Cardiac fibroblast (primary cell): Measurements from ENCODE around the gene FAAP100.

Experiments
- DNase-seq, 2 donors: peaks; one replicate each; pipeline versions ENCODE4 v3.0.0 to v3.0.0-alpha.2; 2010; ENCODE audit warnings: low read depth in 2 of 2
- H3K4me3 ChIP-seq, 2 donors: replicated peaks in 1 of 2; 1 replicate in 1 of 2; 2 replicates in 1 of 2; pipeline ENCODE4 v1.5.1; 2011; ENCODE audit warnings: low read depth in 2 of 2, low read length in 2 of 2, mild to moderate bottlenecking in 2 of 2, moderate library complexity in 1 of 2
- TF ChIP-seq, protein P1 (sequence below): IDR thresholded peaks from one replicate; pipeline ENCODE4 v1.5.1; 2011; ENCODE audit warnings: low read depth, mild to moderate bottlenecking, low read length, inconsistent platforms

Gene FAAP100

GRCh38 chr17:81520021-81520901 is 31.9 kb downstream of the FAAP100 start:
- no peak for DNase-seq
- H3K4me3 ChIP-seq = no peak overlapping the region
- TF ChIP-seq, protein P1, sequence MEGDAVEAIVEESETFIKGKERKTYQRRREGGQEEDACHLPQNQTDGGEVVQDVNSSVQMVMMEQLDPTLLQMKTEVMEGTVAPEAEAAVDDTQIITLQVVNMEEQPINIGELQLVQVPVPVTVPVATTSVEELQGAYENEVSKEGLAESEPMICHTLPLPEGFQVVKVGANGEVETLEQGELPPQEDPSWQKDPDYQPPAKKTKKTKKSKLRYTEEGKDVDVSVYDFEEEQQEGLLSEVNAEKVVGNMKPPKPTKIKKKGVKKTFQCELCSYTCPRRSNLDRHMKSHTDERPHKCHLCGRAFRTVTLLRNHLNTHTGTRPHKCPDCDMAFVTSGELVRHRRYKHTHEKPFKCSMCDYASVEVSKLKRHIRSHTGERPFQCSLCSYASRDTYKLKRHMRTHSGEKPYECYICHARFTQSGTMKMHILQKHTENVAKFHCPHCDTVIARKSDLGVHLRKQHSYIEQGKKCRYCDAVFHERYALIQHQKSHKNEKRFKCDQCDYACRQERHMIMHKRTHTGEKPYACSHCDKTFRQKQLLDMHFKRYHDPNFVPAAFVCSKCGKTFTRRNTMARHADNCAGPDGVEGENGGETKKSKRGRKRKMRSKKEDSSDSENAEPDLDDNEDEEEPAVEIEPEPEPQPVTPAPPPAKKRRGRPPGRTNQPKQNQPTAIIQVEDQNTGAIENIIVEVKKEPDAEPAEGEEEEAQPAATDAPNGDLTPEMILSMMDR = no peak

DNA sequence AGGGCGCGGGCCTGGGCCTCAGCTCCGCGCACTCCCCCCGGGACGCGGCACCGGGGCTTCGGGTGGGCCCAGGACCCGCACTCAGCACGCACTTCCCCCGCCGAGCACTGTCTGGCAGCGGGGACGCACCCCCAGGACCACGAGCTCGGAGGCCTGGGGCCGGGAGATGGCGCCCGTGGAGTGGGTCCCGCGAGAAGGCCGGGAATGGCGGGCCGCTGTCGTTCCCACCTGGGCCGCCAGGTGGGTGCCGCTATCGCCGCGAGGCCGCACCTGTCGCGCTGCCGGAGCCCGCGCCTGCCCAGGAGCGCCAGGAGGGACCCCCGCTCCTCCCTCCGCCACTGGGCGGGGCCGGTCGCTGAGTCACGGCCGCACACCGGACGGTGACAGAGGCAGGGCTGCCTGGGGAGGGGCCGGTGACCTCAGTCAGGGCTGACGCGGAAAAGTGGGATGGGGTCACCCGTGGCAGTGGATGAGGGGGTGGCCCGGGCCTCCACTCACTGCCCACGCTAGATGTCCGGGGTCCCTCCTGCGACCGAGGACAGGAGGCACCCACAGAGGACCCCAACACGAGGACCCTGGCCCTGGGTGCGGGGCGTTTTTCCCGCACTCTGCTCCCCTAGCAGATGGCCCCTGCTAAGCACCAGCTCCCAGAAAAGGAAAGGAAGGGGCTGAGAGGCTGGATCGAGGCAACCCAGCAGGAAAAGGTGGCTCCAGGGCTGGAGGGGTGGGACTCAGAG is 32.7 kb downstream of the FAAP100 start:
- H3K4me3 ChIP-seq = peak overlapping the region in 1 of 2 donors; percentile 40
- TF ChIP-seq, protein P1 = no peak
- no peak for DNase-seq

DNA sequence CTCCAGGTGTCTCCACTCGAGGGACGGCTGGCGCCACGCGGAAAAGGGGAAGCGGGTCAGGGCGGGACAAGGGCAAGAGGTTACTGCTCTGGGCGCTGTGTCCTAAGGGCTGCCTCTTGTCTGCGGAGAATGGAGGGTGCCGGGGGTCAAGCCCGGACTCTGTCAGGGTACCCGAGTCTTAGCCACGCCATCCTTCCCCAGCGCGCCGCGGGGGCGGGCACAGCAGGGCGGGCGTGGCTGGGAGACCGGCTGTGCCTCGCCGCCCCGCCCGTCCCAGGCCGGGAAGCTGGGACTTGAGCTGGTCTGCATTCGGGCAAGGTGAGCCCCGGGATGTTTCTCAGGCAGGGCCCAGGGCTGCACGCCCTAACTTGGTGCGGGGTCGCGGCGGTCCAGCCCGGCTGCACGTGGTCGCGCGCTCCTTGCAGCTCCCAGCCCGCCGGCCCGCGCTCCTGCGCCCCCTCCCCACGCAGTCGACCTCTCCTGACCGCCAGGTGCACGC is 33.3 kb downstream of the FAAP100 start:
- TF ChIP-seq, protein P1 = no peak
- H3K4me3 ChIP-seq = peak overlapping the region; percentile 15 to 40
- peak in 1 of 2 donors; percentile 38 for DNase-seq

GRCh38 chr17:81518113-81518784 is 33.9 kb downstream of the FAAP100 start:
- DNase-seq = no peak
- H3K4me3 ChIP-seq = peak overlapping the region; percentile 15 to 40
- TF ChIP-seq, protein P1 = no peak

GRCh38 chr17:81517339-81518112 is 34.6 kb downstream of the FAAP100 start:
- TF ChIP-seq, protein P1 = no peak
- peak in 1 of 2 donors; percentile 36 for DNase-seq
- peak overlapping the region in 1 of 2 donors; percentile 81 for H3K4me3 ChIP-seq

GRCh38 chr17:81517009-81517338 is 35.2 kb downstream of the FAAP100 start:
- peak overlapping the region in 1 of 2 donors; percentile 81 for H3K4me3 ChIP-seq
- no peak for DNase-seq
- TF ChIP-seq, protein P1 = no peak
